HepG2 (cell line): ENCODE data around the gene BPHL. TPM values are rescaled to one million over a fixed set of nuclear protein-coding genes. Genes with fewer than 3 reads are reported as not detected.

Experiments
- AGO1 ChIP-seq: fragments of 200-400 bp; formaldehyde crosslinking; IDR thresholded peaks from 2 replicates; pipeline ENCODE4 v1.6.1; 2017; ENCODE audit warnings: mild to moderate bottlenecking, low read depth, low read length, moderate library complexity; ENCODE audit not compliant: poor library complexity, severe bottlenecking
- CBX2 ChIP-seq, 2 experiments: fragments of 200-600 bp in 1 of 2; sonication (generic); formaldehyde crosslinking in 1 of 2; IDR thresholded peaks; 2 replicates each; pipeline versions ENCODE4 v1.7.0 to v1.8.1; 2018 to 2022; ENCODE audit warnings: low read depth in 2 of 2, low read length in 1 of 2, mild to moderate bottlenecking in 1 of 2, missing genetic modification reagents in 1 of 2
- E2F5 ChIP-seq: sonication (generic); formaldehyde crosslinking; conservative IDR thresholded peaks from 2 replicates; pipeline ENCODE4 v1.4.0; 2020; ENCODE audit warnings: missing genetic modification reagents
- FOXA3 ChIP-seq: IDR thresholded peaks from 2 replicates; pipeline ENCODE4 v1.6.1; 2016; ENCODE audit warnings: missing genetic modification reagents, missing compliant biosample characterization
- KAT7 ChIP-seq: IDR thresholded peaks from 2 replicates; pipeline ENCODE4 v1.6.1; 2018; ENCODE audit warnings: borderline replicate concordance, missing compliant biosample characterization
- MAZ ChIP-seq, 2 experiments: sonication (generic) in 1 of 2; formaldehyde crosslinking in 1 of 2; IDR thresholded peaks; 2 replicates each; pipeline versions ENCODE4 v1.5.0 to v1.6.1; 2012 to 2020; ENCODE audit warnings: low read depth in 2 of 2, mild to moderate bottlenecking in 2 of 2, borderline replicate concordance in 1 of 2, improper control_type of control experiment in 1 of 2, low read length in 1 of 2, missing genetic modification reagents in 1 of 2, moderate library complexity in 1 of 2
- NFYC ChIP-seq: IDR thresholded peaks from 2 replicates; pipeline ENCODE4 v1.6.1; 2016; ENCODE audit warnings: missing genetic modification reagents, missing compliant biosample characterization
- PHF21A ChIP-seq: sonication (generic); formaldehyde crosslinking; IDR thresholded peaks from 2 replicates; pipeline ENCODE4 v1.5.0; 2020; ENCODE audit warnings: mild to moderate bottlenecking, missing genetic modification reagents
- RFX3 ChIP-seq: IDR thresholded peaks from 2 replicates; pipeline ENCODE4 v1.6.1; 2016; ENCODE audit warnings: missing biosample characterization, missing genetic modification reagents
- TOPORS ChIP-seq: sonication (generic); formaldehyde crosslinking; IDR thresholded peaks from 2 replicates; pipeline ENCODE4 v1.8.0; 2023; ENCODE audit warnings: mild to moderate bottlenecking, missing genetic modification reagents
- ZIK1 ChIP-seq: sonication (generic); formaldehyde crosslinking; IDR thresholded peaks from 2 replicates; pipeline ENCODE4 v1.5.0; 2020; ENCODE audit warnings: mild to moderate bottlenecking, low read depth, missing genetic modification reagents, borderline replicate concordance
- ZNF574 ChIP-seq: sonication (generic); formaldehyde crosslinking; IDR thresholded peaks from 2 replicates; pipeline ENCODE4 v1.4.0; 2020; ENCODE audit warnings: missing genetic modification reagents
- ZNF710 ChIP-seq: sonication (generic); formaldehyde crosslinking; IDR thresholded peaks from 2 replicates; pipeline ENCODE4 v1.5.0; 2020; ENCODE audit warnings: mild to moderate bottlenecking, missing genetic modification reagents, borderline replicate concordance
- ZSCAN30 ChIP-seq: sonication (generic); formaldehyde crosslinking; IDR thresholded peaks from 2 replicates; pipeline ENCODE4 v1.5.0; 2020; ENCODE audit warnings: mild to moderate bottlenecking, missing genetic modification reagents
- polyA plus RNA-seq, 8 experiments: library from polyadenylated mRNA; depleted of rRNA in 3 of 8; stranded (reverse) in 7 of 8; unstranded in 1 of 8; fragments of >200 nt; fragmentation: Illumina TruSeq in 4 of 8; extraction: Trizol in 4 of 8; gene quantifications; 2 replicates each; pipeline versions ENCODE4 v1.2.1 to v1.2.3, GENCODE V29; 2011 to 2016; ENCODE audit warnings: low read depth in 4 of 8, missing spikeins in 1 of 8, mixed read lengths in 1 of 8; ENCODE audit not compliant: insufficient read depth in 1 of 8
- total RNA-seq, 5 experiments: library from RNA; depleted of rRNA; stranded (reverse); fragments of >200 nt; fragmentation: Illumina TruSeq; extraction: Trizol; gene quantifications; 2 replicates each; pipeline ENCODE4 v1.2.3, GENCODE V29; 2016; ENCODE audit warnings: low read depth in 1 of 5
- TF ChIP-seq, protein P1 (sequence below): sonication (generic); formaldehyde crosslinking; IDR thresholded peaks from 2 replicates; pipeline ENCODE4 v1.5.0; 2020; ENCODE audit warnings: missing genetic modification reagents
- TF ChIP-seq, protein P2 (sequence below): IDR thresholded peaks from 2 replicates; pipeline ENCODE4 v1.6.1; 2016; ENCODE audit warnings: control low read depth
- TF ChIP-seq, protein P3 (sequence below): sonication (generic); formaldehyde crosslinking; IDR thresholded peaks from 2 replicates; pipeline ENCODE4 v1.9.0; 2022; ENCODE audit warnings: missing genetic modification reagents, mild to moderate bottlenecking, borderline replicate concordance

BPHL gene
- total and polyA plus RNA-seq, 2 of the 13 experiments (the other 11 are each of a cell fraction or from before 2014, with no cell fraction given): 37.8 to 39.5 TPM

DNA sequence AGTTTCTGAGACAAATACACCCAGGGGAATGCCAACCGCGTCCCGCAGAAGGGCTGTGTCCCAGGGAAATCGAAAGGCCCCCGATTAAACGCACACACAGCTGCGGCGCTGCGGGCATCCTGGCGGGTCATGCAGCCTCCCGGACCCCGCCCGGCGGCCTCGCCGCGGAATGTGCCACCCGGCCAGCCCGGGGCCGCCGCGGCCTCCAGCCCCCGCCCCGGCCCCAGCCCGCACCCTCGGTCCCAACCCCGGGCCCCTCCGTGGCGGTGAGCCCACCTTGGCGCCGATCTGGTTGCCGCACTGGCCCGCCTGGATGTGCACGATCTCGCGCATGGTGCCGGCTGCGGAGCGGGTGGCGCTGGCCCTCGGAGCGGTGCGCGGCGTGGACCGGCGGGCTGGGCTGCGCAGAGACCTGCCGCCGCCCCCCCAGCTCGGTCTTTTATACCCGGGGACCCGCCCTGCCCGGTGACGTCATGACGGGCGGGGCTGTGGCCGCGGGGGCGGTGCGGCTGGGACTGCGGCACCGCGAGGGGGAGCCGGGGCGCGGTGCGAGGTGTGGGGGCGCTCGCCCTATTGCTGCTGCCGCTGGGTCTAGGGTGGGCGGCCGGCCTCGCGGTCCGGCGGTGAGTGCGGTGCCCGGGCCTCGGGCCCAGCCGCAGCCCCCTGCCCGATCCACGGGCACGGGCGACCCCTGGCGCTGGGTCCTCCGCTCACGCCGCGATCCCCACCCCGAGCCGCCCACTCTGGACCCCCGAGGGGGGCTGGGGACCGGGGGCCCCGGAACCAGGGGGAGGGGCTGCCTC, 38.8 kb downstream of the BPHL start, which contains the start of gene TUBB2A (continued):
- TF ChIP-seq MAZ (IDR thresholded peaks at IDR 0.05; ENCODE audit: borderline replicate concordance, low read depth, low read length) (peak; percentile 87), MAZ (CRISPR knock-in tag; IDR thresholded peaks at IDR 0.05; ENCODE audit: low read depth) (peak; percentile 97), AGO1 (no peak), KAT7 (peak; percentile 44; the same call in 1 of the 2 replicates), TOPORS (CRISPR knock-in tag) (no peak), NFYC (CRISPR knock-in tag) (peak; percentile 38; the same call in 1 of the 2 replicates), E2F5 (CRISPR knock-in tag) (peak; percentile 49; the same call in 1 of the 2 replicates), PHF21A (CRISPR knock-in tag) (peak; percentile 42; the same call in 1 of the 2 replicates), ZNF574 (CRISPR knock-in tag) (peak; percentile 83), ZIK1 (CRISPR knock-in tag) (peak; percentile 57; the same call in 1 of the 2 replicates), ZNF710 (CRISPR knock-in tag) (no peak), FOXA3 (peak; percentile 54; the same call in 1 of the 2 replicates), RFX3 (CRISPR knock-in tag) (no peak), CBX2 (IDR thresholded peaks at IDR 0.05; ENCODE audit: low read depth, low read length) (no peak), CBX2 (CRISPR knock-in tag; IDR thresholded peaks at IDR 0.05; ENCODE audit: low read depth) (peak; percentile 87; the same call in 1 of the 2 replicates), ZSCAN30 (CRISPR knock-in tag) (no peak)
- TF ChIP-seq, protein P1, sequence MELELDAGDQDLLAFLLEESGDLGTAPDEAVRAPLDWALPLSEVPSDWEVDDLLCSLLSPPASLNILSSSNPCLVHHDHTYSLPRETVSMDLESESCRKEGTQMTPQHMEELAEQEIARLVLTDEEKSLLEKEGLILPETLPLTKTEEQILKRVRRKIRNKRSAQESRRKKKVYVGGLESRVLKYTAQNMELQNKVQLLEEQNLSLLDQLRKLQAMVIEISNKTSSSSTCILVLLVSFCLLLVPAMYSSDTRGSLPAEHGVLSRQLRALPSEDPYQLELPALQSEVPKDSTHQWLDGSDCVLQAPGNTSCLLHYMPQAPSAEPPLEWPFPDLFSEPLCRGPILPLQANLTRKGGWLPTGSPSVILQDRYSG: no peak
- TF ChIP-seq, protein P2, sequence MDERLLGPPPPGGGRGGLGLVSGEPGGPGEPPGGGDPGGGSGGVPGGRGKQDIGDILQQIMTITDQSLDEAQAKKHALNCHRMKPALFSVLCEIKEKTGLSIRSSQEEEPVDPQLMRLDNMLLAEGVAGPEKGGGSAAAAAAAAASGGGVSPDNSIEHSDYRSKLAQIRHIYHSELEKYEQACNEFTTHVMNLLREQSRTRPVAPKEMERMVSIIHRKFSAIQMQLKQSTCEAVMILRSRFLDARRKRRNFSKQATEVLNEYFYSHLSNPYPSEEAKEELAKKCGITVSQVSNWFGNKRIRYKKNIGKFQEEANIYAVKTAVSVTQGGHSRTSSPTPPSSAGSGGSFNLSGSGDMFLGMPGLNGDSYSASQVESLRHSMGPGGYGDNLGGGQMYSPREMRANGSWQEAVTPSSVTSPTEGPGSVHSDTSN: no peak
- TF ChIP-seq, protein P3, sequence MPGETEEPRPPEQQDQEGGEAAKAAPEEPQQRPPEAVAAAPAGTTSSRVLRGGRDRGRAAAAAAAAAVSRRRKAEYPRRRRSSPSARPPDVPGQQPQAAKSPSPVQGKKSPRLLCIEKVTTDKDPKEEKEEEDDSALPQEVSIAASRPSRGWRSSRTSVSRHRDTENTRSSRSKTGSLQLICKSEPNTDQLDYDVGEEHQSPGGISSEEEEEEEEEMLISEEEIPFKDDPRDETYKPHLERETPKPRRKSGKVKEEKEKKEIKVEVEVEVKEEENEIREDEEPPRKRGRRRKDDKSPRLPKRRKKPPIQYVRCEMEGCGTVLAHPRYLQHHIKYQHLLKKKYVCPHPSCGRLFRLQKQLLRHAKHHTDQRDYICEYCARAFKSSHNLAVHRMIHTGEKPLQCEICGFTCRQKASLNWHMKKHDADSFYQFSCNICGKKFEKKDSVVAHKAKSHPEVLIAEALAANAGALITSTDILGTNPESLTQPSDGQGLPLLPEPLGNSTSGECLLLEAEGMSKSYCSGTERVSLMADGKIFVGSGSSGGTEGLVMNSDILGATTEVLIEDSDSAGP (CRISPR knock-in tag): peak; percentile 66; the same call in 1 of the 2 replicates
